ENCODE results near the gene AMER3. TPM values are rescaled to one million over a fixed set of nuclear protein-coding genes. Genes with fewer than 3 reads are reported as not detected.
"Not testable (repeated sequence)": the region's sequence is repeated elsewhere in the genome, so short reads cannot be mapped to it uniquely, and the experiment has no call there.

Gene AMER3
- total RNA-seq, 2 experiments from 2014 or later = not detected

DNA sequence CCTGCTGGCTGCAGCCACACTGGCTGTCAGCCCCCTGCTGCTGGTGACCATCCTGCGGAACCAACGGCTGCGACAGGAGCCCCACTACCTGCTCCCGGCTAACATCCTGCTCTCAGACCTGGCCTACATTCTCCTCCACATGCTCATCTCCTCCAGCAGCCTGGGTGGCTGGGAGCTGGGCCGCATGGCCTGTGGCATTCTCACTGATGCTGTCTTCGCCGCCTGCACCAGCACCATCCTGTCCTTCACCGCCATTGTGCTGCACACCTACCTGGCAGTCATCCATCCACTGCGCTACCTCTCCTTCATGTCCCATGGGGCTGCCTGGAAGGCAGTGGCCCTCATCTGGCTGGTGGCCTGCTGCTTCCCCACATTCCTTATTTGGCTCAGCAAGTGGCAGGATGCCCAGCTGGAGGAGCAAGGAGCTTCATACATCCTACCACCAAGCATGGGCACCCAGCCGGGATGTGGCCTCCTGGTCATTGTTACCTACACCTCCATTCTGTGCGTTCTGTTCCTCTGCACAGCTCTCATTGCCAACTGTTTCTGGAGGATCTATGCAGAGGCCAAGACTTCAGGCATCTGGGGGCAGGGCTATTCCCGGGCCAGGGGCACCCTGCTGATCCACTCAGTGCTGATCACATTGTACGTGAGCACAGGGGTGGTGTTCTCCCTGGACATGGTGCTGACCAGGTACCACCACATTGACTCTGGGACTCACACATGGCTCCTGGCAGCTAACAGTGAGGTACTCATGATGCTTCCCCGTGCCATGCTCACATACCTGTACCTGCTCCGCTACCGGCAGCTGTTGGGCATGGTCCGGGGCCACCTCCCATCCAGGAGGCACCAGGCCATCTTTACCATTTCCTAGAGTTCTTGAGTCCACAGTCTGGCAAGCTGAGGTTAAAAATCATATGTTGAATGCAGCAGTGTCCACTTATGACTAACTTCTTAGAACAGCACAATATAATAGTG is 25.7 kb upstream of the AMER3 start:
- peaks cover 0 to 25% of the 10 kb centered on the region in 2 experiments for H3K9me3 ChIP-seq (ENCODE audit: control insufficient read depth in 1 of 2, insufficient read depth in 1 of 2, low read length in 2 of 2)
- no peaks in the 10 kb centered on the region for H3K36me3 ChIP-seq (ENCODE audit: insufficient read depth, low read length)
- ATAC-seq (ENCODE audit: poor library complexity) (no peak), DNase-seq (peak in 3 of 14 experiments; percentile 15 to 53 (median 33))
- ChIA-PET CTCF (interaction anchor here (1.0 kb wide), 1 partner anchor 68 kb away, joined by 4 read pairs; no protein-coding TSS in a partner anchor), POLR2A (interaction anchor here (1.4 to 3.1 kb wide), 3 partner anchors 68 to 387 kb away, joined by 4 to 22 read pairs (median 8); partner anchors contain the start of genes FAM168B and IMP4)
- H3K9me3 Mint-ChIP-seq = peaks cover 2% of the 10 kb centered on the region
- intact Hi-C loops (cut with DNase I, micrococcal nuclease) = loop anchor here in 1 of 2 experiments (5.0 to 10.0 kb wide), 4 partner anchors 355 to 545 kb away; partner anchors contain the start of genes FAM168B, IMP4, MZT2B and SMPD4
- peaks cover 34% of the 10 kb centered on the region for H3K4me1 ChIP-seq (ENCODE audit: insufficient read depth, low read length)
- no peak overlapping the region for H3K4me3 ChIP-seq (ENCODE audit: low read length)
- no peak overlapping the region for H3K27ac ChIP-seq (ENCODE audit: low read depth in 1 of 2, low read length in 2 of 2)
- TF ChIP-seq, protein P1, sequence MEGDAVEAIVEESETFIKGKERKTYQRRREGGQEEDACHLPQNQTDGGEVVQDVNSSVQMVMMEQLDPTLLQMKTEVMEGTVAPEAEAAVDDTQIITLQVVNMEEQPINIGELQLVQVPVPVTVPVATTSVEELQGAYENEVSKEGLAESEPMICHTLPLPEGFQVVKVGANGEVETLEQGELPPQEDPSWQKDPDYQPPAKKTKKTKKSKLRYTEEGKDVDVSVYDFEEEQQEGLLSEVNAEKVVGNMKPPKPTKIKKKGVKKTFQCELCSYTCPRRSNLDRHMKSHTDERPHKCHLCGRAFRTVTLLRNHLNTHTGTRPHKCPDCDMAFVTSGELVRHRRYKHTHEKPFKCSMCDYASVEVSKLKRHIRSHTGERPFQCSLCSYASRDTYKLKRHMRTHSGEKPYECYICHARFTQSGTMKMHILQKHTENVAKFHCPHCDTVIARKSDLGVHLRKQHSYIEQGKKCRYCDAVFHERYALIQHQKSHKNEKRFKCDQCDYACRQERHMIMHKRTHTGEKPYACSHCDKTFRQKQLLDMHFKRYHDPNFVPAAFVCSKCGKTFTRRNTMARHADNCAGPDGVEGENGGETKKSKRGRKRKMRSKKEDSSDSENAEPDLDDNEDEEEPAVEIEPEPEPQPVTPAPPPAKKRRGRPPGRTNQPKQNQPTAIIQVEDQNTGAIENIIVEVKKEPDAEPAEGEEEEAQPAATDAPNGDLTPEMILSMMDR (IDR thresholded peaks at IDR 0.05) = no peak
- H3K27me3 Mint-ChIP-seq = no peaks in the 10 kb centered on the region
- H3K27ac Mint-ChIP-seq = peak overlapping the region; percentile 47
- no peaks in the 10 kb centered on the region for H3K36me3 Mint-ChIP-seq (ENCODE audit: low read depth)
- H3K4me1 Mint-ChIP-seq (ENCODE audit: low read depth) = no peaks in the 10 kb centered on the region
- no peaks in the 10 kb centered on the region for H3K27me3 ChIP-seq (ENCODE audit: control insufficient read depth in 1 of 2, insufficient read depth in 2 of 2, low read length in 2 of 2)
- peak overlapping the region; percentile 72 for H3K4me3 Mint-ChIP-seq

DNA sequence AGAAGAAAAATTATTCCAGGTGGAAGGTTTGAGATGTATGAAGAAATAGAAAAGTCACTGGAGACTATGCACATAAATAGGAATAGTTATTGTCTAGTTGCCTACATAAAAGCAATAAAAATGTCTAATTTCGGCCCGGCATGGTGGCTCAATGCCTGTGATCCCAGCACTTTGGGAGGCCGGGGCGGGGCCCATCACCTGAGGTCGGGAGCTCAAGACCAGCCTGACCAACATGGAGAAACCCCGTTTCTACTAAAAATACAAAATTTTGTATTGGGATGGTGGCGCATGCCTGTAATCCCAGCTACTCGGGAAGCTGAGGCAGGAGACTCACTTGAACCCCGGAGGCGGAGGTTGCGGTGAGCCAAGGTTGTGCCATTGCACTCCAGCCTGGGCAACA is 23.1 kb upstream of the AMER3 start:
- POLR2A ChIA-PET; H3K27ac Mint-ChIP-seq; H3K4me3 ChIP-seq (ENCODE audit: low read length): not testable (repeated sequence)

DNA sequence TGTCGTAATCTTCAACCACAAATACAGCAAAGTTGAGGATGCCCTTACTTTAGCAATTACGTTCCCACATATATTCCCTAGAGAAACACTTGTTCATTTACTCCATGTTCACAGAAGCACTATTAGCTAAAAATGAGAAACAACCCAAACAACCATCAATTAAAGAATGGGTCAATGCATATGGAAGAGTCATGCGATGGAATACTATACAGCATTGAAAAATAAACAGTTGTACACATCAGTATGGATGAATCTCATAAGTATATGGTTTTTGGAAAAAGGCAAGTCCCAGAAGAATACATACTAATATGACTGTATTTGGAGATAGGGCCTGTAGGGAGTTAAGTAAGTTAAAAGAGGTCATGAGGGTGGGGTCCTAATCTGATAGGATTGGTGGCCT is 20.1 kb upstream of the AMER3 start:
- peaks cover 12% of the 10 kb centered on the region for H3K27me3 Mint-ChIP-seq
- H3K36me3 Mint-ChIP-seq (ENCODE audit: low read depth) = no peaks in the 10 kb centered on the region
- DNase-seq (no peak), ATAC-seq (ENCODE audit: poor library complexity) (no peak)
- Histone ChIP-seq H3K36me3 (ENCODE audit: insufficient read depth, low read length) (no peaks in the 10 kb centered on the region), H3K27me3 (ENCODE audit: control insufficient read depth in 1 of 2, insufficient read depth in 2 of 2, low read length in 2 of 2) (no peaks in the 10 kb centered on the region), H3K4me1 (ENCODE audit: insufficient read depth, low read length) (no peaks in the 10 kb centered on the region), H3K9me3 (ENCODE audit: control insufficient read depth in 1 of 2, insufficient read depth in 1 of 2, low read length in 2 of 2) (peaks cover 6% of the 10 kb centered on the region in 2 experiments), H3K4me3 (ENCODE audit: low read length) (no peak overlapping the region), H3K27ac (ENCODE audit: low read depth in 1 of 2, low read length in 2 of 2) (no peak overlapping the region)
- CTCF ChIA-PET = no interaction called here
- peaks cover 2% of the 10 kb centered on the region for H3K9me3 Mint-ChIP-seq
- POLR2A ChIA-PET = no interaction called here
- H3K27ac Mint-ChIP-seq = no peak overlapping the region
- H3K4me3 Mint-ChIP-seq = no peak overlapping the region
- TF ChIP-seq, protein P1 (IDR thresholded peaks at IDR 0.05) = no peak
- intact Hi-C loops (cut with DNase I, micrococcal nuclease) = no loop called here
- no peaks in the 10 kb centered on the region for H3K4me1 Mint-ChIP-seq (ENCODE audit: low read depth)

More for the DNA sequence above, 23.1 kb upstream of the AMER3 start:
- H3K27me3 Mint-ChIP-seq; H3K27ac ChIP-seq (ENCODE audit: low read depth in 1 of 2, low read length in 2 of 2); intact Hi-C loops (cut with DNase I, micrococcal nuclease); H3K4me1 Mint-ChIP-seq (ENCODE audit: low read depth); CTCF ChIA-PET; H3K4me3 Mint-ChIP-seq; H3K36me3 Mint-ChIP-seq (ENCODE audit: low read depth); H3K36me3 ChIP-seq (ENCODE audit: insufficient read depth, low read length); H3K27me3 ChIP-seq (ENCODE audit: control insufficient read depth in 1 of 2, insufficient read depth in 2 of 2, low read length in 2 of 2); H3K9me3 Mint-ChIP-seq; DNase-seq; ATAC-seq (ENCODE audit: poor library complexity): not testable (repeated sequence)
- peaks cover 6 to 23% of the 10 kb centered on the region in 2 experiments for H3K9me3 ChIP-seq (ENCODE audit: control insufficient read depth in 1 of 2, insufficient read depth in 1 of 2, low read length in 2 of 2)
- peaks cover 14% of the 10 kb centered on the region for H3K4me1 ChIP-seq (ENCODE audit: insufficient read depth, low read length)

Measured in CD4-positive, alpha-beta T cell (primary cell).